Measurements from ENCODE around the gene HBG2.

The HBG2 gene

GRCh38 chr11:5225480-5225871, 29.1 kb downstream of the HBG2 start:
- no peaks in the 10 kb centered on the region for H3K36me3 ChIP-seq (ENCODE audit: insufficient read depth, low read length)
- no peaks in the 10 kb centered on the region for H3K4me1 ChIP-seq (ENCODE audit: control insufficient read depth, insufficient read depth, low read length)
- no peaks in the 10 kb centered on the region for H3K9me3 ChIP-seq (replicated peaks; ENCODE audit: low read length)
- H3K9ac ChIP-seq (ENCODE audit: low read depth, low read length): no peak overlapping the region
- peaks cover 3% of the 10 kb centered on the region for H3K27me3 ChIP-seq (ENCODE audit: control insufficient read depth, insufficient read depth, low read length)
- H3K4me3 ChIP-seq (ENCODE audit: low read length): no peak overlapping the region
- no peak overlapping the region for H3K4me2 ChIP-seq (ENCODE audit: low read length)

GRCh38 chr11:5224538-5225479, 29.8 kb downstream of the HBG2 start:
- H3K36me3 ChIP-seq (ENCODE audit: insufficient read depth, low read length): no peaks in the 10 kb centered on the region
- no peaks in the 10 kb centered on the region for H3K4me1 ChIP-seq (ENCODE audit: control insufficient read depth, insufficient read depth, low read length)

GRCh38 chr11:5223686-5224085, 30.9 kb downstream of the HBG2 start:
- no peaks in the 10 kb centered on the region for H3K9me3 ChIP-seq (replicated peaks; ENCODE audit: low read length)
- no peak overlapping the region for H3K4me2 ChIP-seq (ENCODE audit: low read length)
- H3K9ac ChIP-seq (ENCODE audit: low read depth, low read length): no peak overlapping the region
- no peaks in the 10 kb centered on the region for H3K4me1 ChIP-seq (ENCODE audit: control insufficient read depth, insufficient read depth, low read length)
- H3K36me3 ChIP-seq (ENCODE audit: insufficient read depth, low read length): no peaks in the 10 kb centered on the region
- H3K27me3 ChIP-seq (ENCODE audit: control insufficient read depth, insufficient read depth, low read length): peaks cover 3% of the 10 kb centered on the region
- no peak overlapping the region for H3K4me3 ChIP-seq (ENCODE audit: low read length)

More at GRCh38 chr11:5224538-5225479, 29.8 kb downstream of the HBG2 start:
- Histone ChIP-seq H3K9ac (ENCODE audit: low read depth, low read length) (no peak overlapping the region), H3K9me3 (replicated peaks; ENCODE audit: low read length) (no peaks in the 10 kb centered on the region), H3K4me2 (ENCODE audit: low read length) (no peak overlapping the region), H3K4me3 (ENCODE audit: low read length) (no peak overlapping the region), H3K27me3 (ENCODE audit: control insufficient read depth, insufficient read depth, low read length) (peaks cover 3% of the 10 kb centered on the region)

- Histone ChIP-seq H3K27me3 (ENCODE audit: control insufficient read depth, insufficient read depth, low read length) (peaks cover 2% of the 10 kb centered on the region), H3K9me3 (replicated peaks; ENCODE audit: low read length) (no peaks in the 10 kb centered on the region), H3K9ac (ENCODE audit: low read depth, low read length) (no peak overlapping the region), H3K4me3 (ENCODE audit: low read length) (no peak overlapping the region), H3K4me2 (ENCODE audit: low read length) (no peak overlapping the region), H3K4me1 (ENCODE audit: control insufficient read depth, insufficient read depth, low read length) (no peaks in the 10 kb centered on the region), H3K36me3 (ENCODE audit: insufficient read depth, low read length) (no peaks in the 10 kb centered on the region)
These were observed 31.4 kb downstream of the HBG2 start for GRCh38 chr11:5223146-5223545.

GRCh38 chr11:5210376-5210885, 44.1 kb downstream of the HBG2 start:
- H3K4me3 ChIP-seq (ENCODE audit: low read length): no peak overlapping the region
- H3K9me3 ChIP-seq (replicated peaks; ENCODE audit: low read length): no peaks in the 10 kb centered on the region
- H3K4me2 ChIP-seq (ENCODE audit: low read length): no peak overlapping the region
- H3K9ac ChIP-seq (ENCODE audit: low read depth, low read length): no peak overlapping the region
- no peaks in the 10 kb centered on the region for H3K27me3 ChIP-seq (ENCODE audit: control insufficient read depth, insufficient read depth, low read length)
- H3K4me1 ChIP-seq (ENCODE audit: control insufficient read depth, insufficient read depth, low read length): no peaks in the 10 kb centered on the region
- no peaks in the 10 kb centered on the region for H3K36me3 ChIP-seq (ENCODE audit: insufficient read depth, low read length)

GRCh38 chr11:5204787-5205186, 49.8 kb downstream of the HBG2 start:
- Histone ChIP-seq H3K36me3 (ENCODE audit: insufficient read depth, low read length) (no peaks in the 10 kb centered on the region), H3K27me3 (ENCODE audit: control insufficient read depth, insufficient read depth, low read length) (peaks cover 5% of the 10 kb centered on the region), H3K4me3 (ENCODE audit: low read length) (no peak overlapping the region), H3K4me1 (ENCODE audit: control insufficient read depth, insufficient read depth, low read length) (no peaks in the 10 kb centered on the region), H3K9me3 (replicated peaks; ENCODE audit: low read length) (no peaks in the 10 kb centered on the region), H3K4me2 (ENCODE audit: low read length) (no peak overlapping the region), H3K9ac (ENCODE audit: low read depth, low read length) (no peak overlapping the region)

GRCh38 chr11:5203366-5203765, 51.2 kb downstream of the HBG2 start:
- peaks cover 5% of the 10 kb centered on the region for H3K27me3 ChIP-seq (ENCODE audit: control insufficient read depth, insufficient read depth, low read length)
- no peaks in the 10 kb centered on the region for H3K9me3 ChIP-seq (replicated peaks; ENCODE audit: low read length)
- H3K4me1 ChIP-seq (ENCODE audit: control insufficient read depth, insufficient read depth, low read length): no peaks in the 10 kb centered on the region
- no peak overlapping the region for H3K4me3 ChIP-seq (ENCODE audit: low read length)
- no peak overlapping the region for H3K4me2 ChIP-seq (ENCODE audit: low read length)
- no peaks in the 10 kb centered on the region for H3K36me3 ChIP-seq (ENCODE audit: insufficient read depth, low read length)
- H3K9ac ChIP-seq (ENCODE audit: low read depth, low read length): no peak overlapping the region
